NCI-H128 (cell line): ENCODE measurements around the gene MYF5.
"Not testable (repeated sequence)": the region's sequence is repeated elsewhere in the genome, so short reads cannot be mapped to it uniquely, and the experiment has no call there.

ENCODE experiments used
- DNase-seq: peaks from one replicate; lab custom pipeline; 2025; ENCODE audit not compliant: unreplicated experiment; lab: John Stamatoyannopoulos, UW

MYF5 gene

DNA sequence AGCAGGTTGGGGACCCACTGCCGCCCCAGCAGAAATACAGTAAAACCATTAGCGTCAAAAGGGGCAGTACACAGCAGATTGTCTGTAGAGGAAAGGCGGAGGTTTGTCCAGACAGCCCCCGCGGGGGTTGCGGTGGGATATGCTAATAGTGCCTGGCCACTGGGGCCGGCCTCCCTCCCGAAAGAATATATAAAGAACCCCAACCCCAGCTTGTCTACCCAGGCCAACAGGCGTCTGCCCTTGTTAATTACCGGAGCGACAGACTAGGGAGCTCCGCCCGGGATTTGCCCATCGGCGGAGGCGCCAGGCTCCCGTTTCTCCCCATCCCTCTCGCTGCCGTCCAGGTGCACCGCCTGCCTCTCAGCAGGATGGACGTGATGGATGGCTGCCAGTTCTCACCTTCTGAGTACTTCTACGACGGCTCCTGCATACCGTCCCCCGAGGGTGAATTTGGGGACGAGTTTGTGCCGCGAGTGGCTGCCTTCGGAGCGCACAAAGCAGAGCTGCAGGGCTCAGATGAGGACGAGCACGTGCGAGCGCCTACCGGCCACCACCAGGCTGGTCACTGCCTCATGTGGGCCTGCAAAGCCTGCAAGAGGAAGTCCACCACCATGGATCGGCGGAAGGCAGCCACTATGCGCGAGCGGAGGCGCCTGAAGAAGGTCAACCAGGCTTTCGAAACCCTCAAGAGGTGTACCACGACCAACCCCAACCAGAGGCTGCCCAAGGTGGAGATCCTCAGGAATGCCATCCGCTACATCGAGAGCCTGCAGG is at the start of gene MYF5:
Gene MYF5, plus strand, starts transcription at position 217 of the 774 bp plus-strand sequence. Its CDS starts 152 bp downstream, at position 369.
- no peak for DNase-seq

DNA sequence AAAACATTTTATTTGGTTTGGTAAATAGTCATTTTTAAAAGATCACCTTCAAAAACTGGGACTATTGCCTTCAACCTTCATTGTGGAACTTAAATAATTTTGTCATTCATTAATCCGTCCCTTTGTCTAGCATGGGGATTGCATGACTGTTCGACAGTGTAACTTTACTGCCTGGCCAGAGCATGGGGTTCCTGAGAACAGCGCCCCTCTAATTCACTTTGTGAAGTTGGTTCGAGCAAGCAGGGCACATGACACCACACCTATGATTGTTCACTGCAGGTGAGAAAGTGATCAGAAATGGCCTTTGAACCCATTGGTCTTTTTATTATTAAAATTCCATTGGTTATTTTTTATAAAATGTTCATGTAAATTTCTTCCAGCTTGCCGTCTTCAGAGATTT is 46.5 kb upstream of the MYF5 start:
- no peak for DNase-seq

DNA sequence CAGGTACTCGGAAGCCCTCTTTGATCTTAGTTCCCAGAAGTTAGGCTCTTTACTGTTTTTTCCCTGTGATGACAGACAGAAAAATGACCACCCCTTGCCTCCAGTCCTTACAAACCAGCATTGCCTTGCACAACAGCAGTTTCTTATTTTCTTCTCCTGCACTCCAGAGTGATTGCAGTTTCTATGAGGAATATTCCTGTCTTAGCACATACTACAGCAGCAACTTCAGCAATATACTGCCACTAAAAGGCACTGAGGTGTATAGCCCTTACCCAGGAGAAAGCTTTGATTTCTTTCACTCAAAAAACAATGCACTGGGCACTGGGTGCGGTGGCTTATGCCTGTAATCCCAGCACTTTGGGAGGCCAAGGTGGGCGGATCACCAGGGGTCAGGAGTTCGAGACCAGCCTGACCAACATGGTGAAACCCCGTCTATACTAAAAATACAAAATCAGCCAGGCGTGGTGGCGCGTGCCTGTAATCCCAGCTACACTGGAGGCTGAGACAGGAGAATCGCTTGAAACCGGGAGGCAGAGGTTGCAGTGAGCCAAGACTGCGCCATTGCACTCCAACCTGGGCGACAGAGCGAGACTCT is 40.6 kb upstream of the MYF5 start:
- DNase-seq: not testable (repeated sequence)

DNA sequence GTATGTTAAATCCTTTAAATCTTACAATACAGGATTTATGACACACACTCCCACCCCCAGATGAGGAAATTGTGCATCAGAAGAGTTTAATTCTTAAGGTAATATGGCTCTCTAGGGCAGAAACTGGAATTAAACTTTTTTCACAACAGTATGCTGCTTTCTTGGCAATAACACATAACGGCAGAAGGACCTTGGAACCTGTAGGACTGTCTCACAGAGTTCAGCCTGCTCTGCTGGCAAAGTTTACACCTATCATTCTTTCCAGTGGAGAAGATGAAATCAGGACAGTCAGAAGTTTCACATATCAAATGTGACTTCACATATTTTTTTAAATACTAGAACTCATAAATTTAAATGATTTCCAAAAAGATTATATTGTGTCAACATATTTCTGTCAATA is 39.9 kb upstream of the MYF5 start:
- no peak for DNase-seq

DNA sequence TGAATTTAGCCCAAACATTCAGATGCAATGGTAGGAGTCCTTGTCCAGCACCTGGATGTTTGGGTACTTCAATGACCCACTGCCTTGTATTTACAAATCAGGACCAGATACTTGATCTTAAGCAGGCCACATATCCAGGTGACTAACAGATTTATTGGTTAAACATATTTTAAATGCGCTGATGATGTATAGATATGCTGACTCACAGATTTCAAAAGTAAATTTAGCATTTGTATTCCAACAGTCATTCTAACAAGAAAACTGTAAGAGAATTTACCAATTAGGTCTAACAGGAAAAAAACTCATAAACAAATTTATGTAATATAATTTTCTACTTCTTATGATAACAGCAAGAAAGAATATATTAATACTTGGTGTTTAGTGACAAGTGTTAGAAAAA is 38.7 kb upstream of the MYF5 start:
- DNase-seq: no peak

DNA sequence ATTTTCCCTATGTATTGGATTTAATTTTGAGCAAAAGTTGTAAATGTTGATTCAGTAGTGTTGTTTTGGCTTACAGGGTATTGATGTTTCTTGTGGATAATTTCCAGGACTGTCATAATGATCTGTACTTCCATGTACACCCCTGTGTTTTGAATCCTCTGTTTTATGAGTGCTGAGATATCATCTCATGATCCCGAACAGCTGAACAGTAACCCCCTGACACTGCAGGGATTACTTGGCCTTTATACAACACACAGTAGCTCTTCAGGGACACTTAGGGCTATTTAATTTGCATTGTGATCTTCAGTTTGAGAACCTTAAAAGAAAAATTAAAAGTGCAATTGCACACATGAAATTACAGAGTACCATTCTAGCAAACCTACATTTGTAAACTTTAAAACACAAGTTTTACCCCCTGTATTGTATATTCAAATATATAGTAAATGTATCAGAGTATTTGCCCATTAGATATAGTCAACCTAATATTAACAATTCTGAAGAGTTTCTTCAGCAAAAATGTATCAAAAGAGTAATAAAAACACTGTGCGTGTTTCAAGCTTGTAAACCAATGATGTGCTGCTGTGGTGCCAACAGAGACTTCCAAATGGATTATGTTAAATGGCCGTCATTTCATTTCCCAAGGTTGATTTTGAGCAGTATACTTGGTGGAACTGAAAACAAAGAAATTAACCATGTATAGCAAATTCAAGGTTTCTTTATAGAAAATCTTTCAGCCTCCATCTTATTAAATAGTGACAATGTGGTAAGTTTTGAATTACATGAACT is 37.2 kb upstream of the MYF5 start:
- DNase-seq: no peak

DNA sequence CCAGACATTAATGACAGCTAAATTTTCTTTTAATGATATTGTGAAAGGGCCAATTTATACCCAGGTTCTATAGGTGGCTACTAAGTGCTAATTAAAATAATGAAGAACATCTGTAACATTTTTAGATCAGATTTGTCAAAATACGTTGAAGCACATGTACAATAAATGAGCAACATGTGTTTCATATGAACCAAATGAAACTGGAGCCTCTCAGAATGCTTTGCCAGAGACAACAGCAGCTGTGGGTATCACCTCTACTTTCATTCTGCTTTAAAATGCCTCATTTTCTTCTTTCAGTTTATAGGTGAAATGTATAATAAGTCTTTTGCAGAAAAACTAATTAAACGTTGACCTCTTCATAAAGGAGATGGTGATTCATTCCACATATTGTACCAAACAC is 35.4 kb upstream of the MYF5 start:
- no peak for DNase-seq

DNA sequence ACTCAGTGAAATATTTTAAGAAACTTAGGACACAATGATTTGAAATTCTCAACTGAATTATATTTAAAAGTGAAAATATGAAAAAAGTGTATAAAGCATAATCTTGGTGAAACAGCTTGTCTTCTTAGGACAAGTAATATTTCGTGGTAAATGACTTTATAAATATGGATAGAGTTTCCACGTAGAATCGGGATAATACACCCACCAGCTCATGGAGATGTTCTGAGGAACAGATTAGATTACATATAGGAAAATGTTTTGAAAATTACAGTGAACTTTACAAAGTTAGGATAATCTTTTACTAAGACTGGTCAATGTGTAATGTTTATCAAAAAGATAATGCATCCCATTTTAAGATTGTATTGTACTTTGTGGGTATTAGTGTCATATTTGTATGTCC is 34.9 kb upstream of the MYF5 start:
- DNase-seq: no peak

DNA sequence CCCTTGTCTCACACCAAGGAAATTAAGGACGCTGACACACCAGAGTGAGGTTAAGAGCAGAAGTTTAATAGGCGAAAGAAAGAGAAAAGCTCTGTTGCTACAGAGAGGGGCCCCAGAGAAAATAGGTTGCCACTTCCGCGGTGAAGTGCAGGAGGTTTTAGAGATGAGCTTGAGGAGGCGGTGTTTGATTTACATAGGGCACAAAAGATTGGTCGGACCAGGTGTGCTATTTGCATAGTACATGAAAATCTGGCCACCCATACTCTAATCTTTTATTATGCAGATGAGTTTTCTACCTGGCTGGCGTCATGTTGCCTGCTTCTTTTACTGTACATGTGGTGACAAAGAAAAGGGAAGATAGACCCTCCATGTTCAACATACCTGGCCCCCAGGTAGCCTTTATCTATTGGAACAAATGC is 32.6 kb upstream of the MYF5 start:
- no peak for DNase-seq

DNA sequence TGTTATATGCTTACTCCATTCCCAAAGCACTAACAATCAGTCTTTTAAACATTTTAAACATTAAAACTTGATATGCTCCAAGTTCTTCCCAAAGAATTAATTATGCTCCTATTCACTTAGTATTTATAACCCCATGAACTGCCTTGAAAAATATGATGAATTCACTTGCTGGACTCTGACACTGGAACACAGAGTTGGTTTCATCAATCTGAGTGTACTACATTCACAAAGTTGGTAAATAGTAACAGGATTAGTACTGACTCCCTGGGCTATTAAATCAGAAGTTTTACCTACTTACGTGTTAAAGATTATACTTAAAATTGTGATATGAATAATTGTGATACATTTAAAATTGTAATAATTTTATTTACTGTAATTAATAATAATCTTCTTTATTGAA is 26.6 kb upstream of the MYF5 start:
- no peak for DNase-seq

DNA sequence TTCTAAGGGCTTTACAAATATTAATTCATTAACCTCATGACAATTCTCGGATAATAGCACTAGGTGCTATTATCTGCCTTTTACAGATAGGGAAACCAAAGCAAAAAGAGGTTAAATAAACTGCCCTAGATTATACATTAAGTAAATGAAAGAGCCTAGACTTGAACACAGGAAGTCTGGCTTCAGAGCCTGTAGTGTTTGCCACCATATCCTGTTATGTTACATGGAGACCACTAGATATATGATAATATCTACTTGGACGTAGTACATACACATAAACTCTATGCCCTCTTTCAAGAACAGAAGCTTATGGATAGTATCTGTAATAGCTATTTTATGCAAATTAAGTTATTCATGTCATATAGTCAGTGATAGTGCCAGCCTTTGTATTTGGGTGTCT is 26.2 kb upstream of the MYF5 start:
- no peak for DNase-seq

DNA sequence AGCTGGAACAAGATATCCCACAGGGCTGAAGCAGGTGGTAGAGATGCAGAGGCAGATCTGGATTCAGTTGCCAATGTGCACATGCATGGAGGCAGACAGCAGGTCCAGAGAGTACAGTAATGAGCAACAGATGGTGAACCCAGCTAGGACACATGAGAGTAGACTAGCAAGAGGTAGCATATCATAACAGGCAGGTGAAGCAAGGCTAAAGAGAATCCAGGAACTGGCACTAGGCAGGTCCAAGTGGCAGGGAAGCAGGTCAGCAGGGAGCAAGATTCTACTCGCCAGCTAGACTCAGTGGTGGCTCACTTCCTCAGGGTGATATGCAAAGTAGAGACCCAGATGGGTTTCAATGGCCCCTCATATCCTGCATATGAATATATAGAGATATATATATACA is 24.6 kb upstream of the MYF5 start:
- DNase-seq: no peak

DNA sequence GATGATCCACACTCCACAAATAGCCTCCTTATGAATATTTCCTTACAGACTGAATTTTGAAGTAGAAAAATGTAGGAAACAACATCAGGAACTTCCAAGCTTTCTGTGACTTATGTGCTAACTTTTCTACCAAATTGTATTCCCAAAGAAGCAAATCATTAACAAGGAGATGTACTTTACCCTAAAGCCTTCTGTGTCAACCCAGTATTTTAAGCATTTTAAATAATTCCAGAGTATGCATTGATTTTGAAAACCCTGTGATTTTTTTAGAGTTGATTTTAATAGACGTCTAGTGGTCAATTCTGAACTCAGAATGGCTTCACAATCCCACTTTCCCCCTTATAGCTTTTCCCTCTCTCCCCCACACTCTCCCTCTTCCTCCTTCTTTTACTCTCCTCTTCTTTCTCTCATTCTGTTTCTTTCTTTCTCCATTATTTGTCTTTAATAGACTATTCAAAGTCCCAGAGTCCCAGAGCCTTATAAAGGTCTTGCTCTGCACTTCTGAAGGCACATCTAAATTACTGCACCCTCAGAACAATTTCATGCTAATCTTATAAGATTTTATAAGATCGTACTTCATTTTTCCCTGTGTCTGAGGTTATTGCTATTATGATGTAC is 19.3 kb upstream of the MYF5 start:
- no peak for DNase-seq

DNA sequence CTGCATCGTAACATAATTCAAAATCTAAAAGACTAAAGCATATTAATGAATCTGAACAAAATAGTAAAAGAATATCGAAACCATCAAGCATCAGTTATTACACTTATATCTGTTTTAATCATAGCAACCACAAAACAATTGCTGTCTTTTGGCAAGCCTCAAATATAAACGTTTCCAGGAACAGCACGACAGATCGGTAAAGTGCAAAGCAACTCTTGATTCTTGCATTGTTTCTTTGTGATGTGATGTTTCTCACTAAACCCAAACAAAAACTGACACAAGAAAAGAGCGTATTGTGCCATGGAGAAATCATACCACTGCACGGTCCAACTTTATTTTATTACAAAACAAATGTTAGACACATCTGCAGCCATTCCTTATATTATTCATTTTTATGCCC is 18.5 kb upstream of the MYF5 start:
- no peak for DNase-seq

DNA sequence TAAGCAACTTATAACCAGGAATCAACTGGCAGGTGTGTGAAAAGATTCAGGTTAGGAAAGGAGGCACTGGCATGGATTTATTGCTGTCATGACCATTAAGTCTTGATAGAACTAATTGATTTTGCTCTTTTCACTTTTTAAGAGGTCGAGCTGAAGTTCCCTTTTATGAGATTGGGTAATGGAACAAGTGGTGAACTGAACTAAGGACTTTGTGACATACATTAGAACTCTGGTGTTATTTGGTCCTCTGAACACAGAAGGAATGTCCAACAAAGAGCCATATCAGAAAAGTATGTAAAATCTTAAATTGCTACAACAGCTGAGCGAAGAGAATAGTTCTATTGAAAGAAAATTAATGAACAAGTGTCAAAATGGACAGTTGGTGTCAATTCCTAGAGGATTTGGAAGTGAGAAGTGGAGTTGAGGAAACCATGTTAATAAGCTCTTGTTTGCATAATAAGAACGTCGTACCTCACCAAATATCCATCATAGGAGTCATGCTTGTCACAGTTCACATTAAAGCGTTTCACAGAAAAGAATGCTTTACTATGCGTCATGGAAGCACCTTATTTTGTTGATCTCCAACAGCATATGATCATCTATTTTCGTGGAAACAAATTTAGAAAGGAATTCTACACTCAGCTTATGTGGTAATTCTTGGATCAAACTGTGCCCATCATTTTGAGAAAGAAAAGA is 17.7 kb upstream of the MYF5 start:
- DNase-seq: no peak

DNA sequence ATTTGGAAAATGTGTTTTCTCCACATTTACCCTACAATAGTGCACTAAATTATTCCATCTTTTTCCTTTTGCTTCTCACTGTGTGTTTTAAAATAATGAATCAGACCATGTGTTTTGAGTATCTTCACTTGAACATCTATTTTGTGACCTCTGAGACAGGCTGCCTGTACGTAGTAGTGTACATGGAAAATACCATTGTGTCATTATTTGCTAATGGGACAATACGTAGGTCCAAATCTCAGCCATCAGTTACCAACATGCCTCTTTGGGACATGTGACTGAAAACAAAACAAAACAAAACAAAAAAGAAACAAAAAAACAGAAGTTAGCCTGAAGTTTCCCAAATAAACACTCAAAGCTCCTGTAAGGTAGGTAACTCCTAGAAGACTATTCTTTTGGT is 16.4 kb upstream of the MYF5 start:
- no peak for DNase-seq

DNA sequence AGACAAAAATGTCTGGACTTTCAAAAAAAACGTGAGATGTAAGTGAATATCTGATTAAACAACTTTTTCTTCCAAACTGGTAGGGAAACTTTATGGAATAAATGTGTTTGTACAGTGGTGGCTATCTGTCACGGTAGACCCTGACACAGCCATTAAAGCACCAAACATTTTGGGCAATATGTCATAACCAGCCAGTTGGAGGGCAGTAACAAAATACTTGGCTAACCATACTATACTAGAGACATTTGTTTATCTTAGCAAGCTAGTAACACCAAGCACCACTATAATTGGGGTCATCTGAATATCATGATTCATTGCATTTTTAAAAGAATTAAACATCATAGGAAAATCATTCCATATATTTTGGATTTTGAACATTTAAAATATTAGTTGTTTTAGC is 15.3 kb upstream of the MYF5 start:
- DNase-seq: no peak

DNA sequence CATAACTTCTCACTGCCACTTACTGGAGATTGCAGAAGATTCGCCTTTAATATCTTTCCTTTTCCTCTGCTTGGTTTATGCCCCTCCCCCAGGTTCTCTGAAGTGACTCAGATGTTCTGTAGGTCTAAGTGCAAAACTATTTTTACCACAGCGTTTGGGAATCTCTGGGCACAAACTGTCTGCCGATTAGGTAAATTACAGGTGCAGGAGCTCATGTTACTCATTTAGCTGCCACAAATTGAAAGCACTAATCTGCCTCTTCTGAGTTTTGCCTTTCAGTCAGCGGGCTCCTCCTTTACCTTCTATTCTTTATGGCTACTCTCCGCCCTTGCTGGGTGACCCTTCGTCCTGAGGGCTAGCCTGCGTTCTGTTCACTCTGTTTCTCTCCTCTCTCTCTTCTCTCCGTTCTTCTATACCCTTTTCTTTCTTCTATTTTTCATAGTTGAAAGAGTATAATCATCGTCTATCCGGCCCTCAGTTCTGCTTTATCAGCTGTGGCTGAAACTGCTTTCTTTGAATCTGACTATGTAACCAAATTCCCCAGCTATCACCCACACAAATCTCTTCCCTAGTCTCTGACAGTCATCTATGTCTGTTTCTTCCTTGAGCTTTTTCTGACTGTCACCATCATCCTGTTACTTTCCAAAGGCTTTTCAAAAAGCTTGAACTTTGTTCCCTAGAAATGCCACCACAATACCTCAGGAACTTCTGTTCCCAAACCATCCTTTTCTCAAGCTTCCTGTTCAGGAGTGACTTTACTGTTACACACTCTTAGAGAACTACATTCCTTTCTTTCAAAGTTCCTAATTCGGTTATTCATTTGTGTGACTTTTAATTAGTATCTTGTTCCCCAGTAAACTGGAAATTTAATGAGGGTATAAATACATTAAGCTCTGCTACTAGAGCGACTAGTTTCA is 13.6 kb upstream of the MYF5 start:
- DNase-seq: no peak

DNA sequence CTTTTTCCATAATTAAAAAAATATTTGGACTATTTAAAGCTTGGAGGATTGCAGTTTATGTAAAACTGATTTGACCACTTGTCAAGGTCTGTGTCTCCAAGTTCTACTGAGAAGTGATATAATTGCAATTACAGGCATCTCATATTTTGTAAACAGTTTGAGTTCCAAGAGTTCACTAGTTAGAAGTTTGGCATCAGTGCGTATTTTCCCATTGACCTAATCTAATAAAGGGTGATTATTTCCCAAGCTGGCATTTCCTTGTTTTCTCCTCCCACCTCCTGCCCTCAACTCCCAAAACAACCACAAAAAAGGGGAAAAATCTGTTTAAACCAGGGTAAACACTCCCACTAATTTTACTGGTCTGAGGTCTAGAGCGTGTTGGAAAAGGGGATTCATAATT is 12.3 kb upstream of the MYF5 start:
- DNase-seq: no peak
